ENCODE data around the gene SRR. TPM values are rescaled to one million over a fixed set of nuclear protein-coding genes. Genes with fewer than 3 reads are reported as not detected.

SRR gene
- total RNA-seq, 1 donor from 2014 or later: 19.2 TPM

- DNase-seq: no peak
These were observed 40.8 kb downstream of the SRR start for GRCh38 chr17:2344528-2344927.

- peak; percentile 41 for DNase-seq
These were observed 42.7 kb downstream of the SRR start for GRCh38 chr17:2346475-2346874.

- DNase-seq: peak; percentile 78
These were observed 44.3 kb downstream of the SRR start for GRCh38 chr17:2347805-2348685.

- DNase-seq: no peak
These were observed 47.5 kb downstream of the SRR start for GRCh38 chr17:2351269-2351668.

GRCh38 chr17:2354311-2354710, 50.6 kb downstream of the SRR start:
- DNase-seq: no peak

- DNase-seq: no peak
These were observed 53.5 kb downstream of the SRR start for GRCh38 chr17:2357237-2357636.

- no peak for DNase-seq
These were observed 54.2 kb downstream of the SRR start for GRCh38 chr17:2357931-2358434.

- DNase-seq: no peak
These were observed 57.4 kb downstream of the SRR start for GRCh38 chr17:2361010-2361760.

GRCh38 chr17:2362016-2362415, 58.3 kb downstream of the SRR start:
- DNase-seq: no peak

GRCh38 chr17:2362416-2362815, 58.7 kb downstream of the SRR start:
- DNase-seq: no peak

- no peak for DNase-seq
These were observed 59.1 kb downstream of the SRR start for GRCh38 chr17:2362881-2363280.

- no peak for DNase-seq
These were observed 59.6 kb downstream of the SRR start for GRCh38 chr17:2363318-2363717.

GRCh38 chr17:2363851-2364762, 60.4 kb downstream of the SRR start:
- DNase-seq: peak; percentile 39

- DNase-seq: no peak
These were observed 61.0 kb downstream of the SRR start for GRCh38 chr17:2364763-2365116.

- DNase-seq: no peak
These were observed 61.4 kb downstream of the SRR start for GRCh38 chr17:2365132-2365531.

GRCh38 chr17:2366747-2367494, 63.2 kb downstream of the SRR start:
- no peak for DNase-seq

- no peak for DNase-seq
These were observed 64.6 kb downstream of the SRR start for GRCh38 chr17:2368359-2368758.

- DNase-seq: no peak
These were observed 65.3 kb downstream of the SRR start for GRCh38 chr17:2369039-2369438.

- DNase-seq: no peak
These were observed 65.9 kb downstream of the SRR start for GRCh38 chr17:2369551-2370210.

- no peak for DNase-seq
These were observed 66.5 kb downstream of the SRR start for GRCh38 chr17:2370211-2370589.

Data from tongue (tissue), 2 donors.